Loucy (cell line): ENCODE results near the gene UBAC2.
"Not testable (repeated sequence)": the region's sequence is repeated elsewhere in the genome, so short reads cannot be mapped to it uniquely, and the experiment has no call there.

Source experiments
- H2AFZ ChIP-seq: fragments of 200-600 bp; sonication (generic); 2 replicates; pipeline ENCODE4 v1.6.0; 2016; ENCODE audit warnings: antibody characterized with exemption, mild to moderate bottlenecking, low read length, moderate library complexity
- H3F3A ChIP-seq: fragments of 200-600 bp; 2 replicates; pipeline ENCODE4 v1.6.0; 2016; ENCODE audit warnings: antibody characterized with exemption, low read depth, mild to moderate bottlenecking
- H3K27me3 ChIP-seq: fragments of 200-600 bp; sonication (generic); 2 replicates; pipeline ENCODE4 v1.6.1; 2014; ENCODE audit warnings: low read length, mild to moderate bottlenecking; ENCODE audit not compliant: insufficient read depth, poor library complexity, severe bottlenecking
- H3K36me3 ChIP-seq: fragments of 200-600 bp; sonication (generic); 2 replicates; pipeline ENCODE4 v1.6.1; 2016; ENCODE audit warnings: low read length; ENCODE audit not compliant: insufficient read depth
- H3K4me1 ChIP-seq: fragments of 200-600 bp; sonication (generic); 2 replicates; pipeline ENCODE4 v1.5.1; 2014; ENCODE audit warnings: low read length, mild to moderate bottlenecking; ENCODE audit not compliant: insufficient read depth, poor library complexity, severe bottlenecking
- H3K4me2 ChIP-seq: fragments of 200-600 bp; sonication (generic); 2 replicates; pipeline ENCODE4 v1.6.0; 2014; ENCODE audit warnings: antibody characterized with exemption, low read length, low read depth, mild to moderate bottlenecking; ENCODE audit not compliant: poor library complexity, severe bottlenecking
- H3K4me3 ChIP-seq: fragments of 200-600 bp; sonication (generic); 2 replicates; pipeline ENCODE4 v1.5.1; 2014; ENCODE audit warnings: low read length, mild to moderate bottlenecking, mixed read lengths; ENCODE audit not compliant: poor library complexity, severe bottlenecking
- H3K79me2 ChIP-seq: fragments of 200-600 bp; sonication (generic); 2 replicates; pipeline ENCODE4 v1.6.1; 2014; ENCODE audit warnings: low read length; ENCODE audit not compliant: insufficient read depth
- H3K9ac ChIP-seq: fragments of 200-600 bp; sonication (generic); 2 replicates; pipeline ENCODE4 v1.6.0; 2014; ENCODE audit warnings: mild to moderate bottlenecking, low read depth, low read length, moderate library complexity; ENCODE audit not compliant: poor library complexity, severe bottlenecking
- H3K9me2 ChIP-seq: fragments of 200-600 bp; sonication (generic); replicated peaks from 2 replicates; pipeline ENCODE4 v1.6.1; 2016; ENCODE audit warnings: low read depth, low read length, mixed read lengths
- H3K9me3 ChIP-seq: fragments of 200-600 bp; sonication (generic); 2 replicates; pipeline ENCODE4 v1.6.1; 2014; ENCODE audit warnings: mild to moderate bottlenecking, antibody characterized with exemption, low read length, low read depth; ENCODE audit not compliant: insufficient read depth
- H4K20me1 ChIP-seq: fragments of 200-600 bp; sonication (generic); 2 replicates; pipeline ENCODE4 v1.6.0; 2014; ENCODE audit warnings: antibody characterized with exemption, low read length, mild to moderate bottlenecking; ENCODE audit not compliant: insufficient read depth, poor library complexity, severe bottlenecking
- EZH2phosphoT487 ChIP-seq: fragments of 200-600 bp; IDR thresholded peaks from 2 replicates; pipeline ENCODE4 v1.6.1; 2018; ENCODE audit warnings: antibody characterized with exemption, mild to moderate bottlenecking, moderate library complexity, borderline replicate concordance
- TF ChIP-seq, protein P1 (sequence below): fragments of 200-600 bp; sonication (generic); conservative IDR thresholded peaks from 2 replicates; pipeline ENCODE4 v1.5.1; 2014; ENCODE audit warnings: mild to moderate bottlenecking, antibody characterized with exemption, low read length

UBAC2 gene

DNA sequence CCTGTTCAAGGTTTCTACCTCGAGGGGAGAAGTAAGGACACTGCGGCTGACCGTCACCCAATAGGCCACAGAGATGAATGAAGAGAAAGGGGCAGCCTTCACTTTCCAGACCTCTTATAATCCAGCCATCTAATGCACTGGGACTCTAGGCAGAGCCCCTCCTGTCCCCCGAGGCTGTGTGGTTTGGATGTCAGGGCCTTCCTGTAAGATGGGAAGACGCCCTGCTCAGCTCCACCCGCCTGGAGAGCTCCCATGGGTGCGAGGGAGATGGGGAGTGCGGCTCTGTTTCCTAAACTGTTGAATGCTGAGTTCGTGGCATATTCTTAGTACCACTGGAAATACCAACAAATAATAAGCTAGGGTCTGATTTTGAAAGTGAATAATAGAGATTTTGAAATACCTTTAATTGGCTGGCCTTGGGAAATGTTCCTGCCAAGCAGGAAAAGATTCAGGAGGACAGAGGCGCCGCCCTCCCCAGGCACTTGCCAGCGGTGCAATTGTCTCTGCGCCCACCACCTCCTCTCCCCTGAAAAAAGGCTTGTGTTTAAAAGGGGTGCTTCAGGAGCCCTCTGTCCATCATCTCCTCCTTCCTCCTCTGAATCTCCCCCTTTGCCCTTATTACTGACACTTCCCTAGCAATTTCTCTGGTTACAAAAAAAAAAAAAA lies 191.9 kb downstream of the UBAC2 start:
- Histone ChIP-seq H3K79me2 (no peaks in the 10 kb centered on the region), H3K9ac (no peak overlapping the region), H3K9me3 (no peaks in the 10 kb centered on the region), H3K9me2 (no peaks in the 10 kb centered on the region), H3F3A (no peaks in the 10 kb centered on the region), H3K4me2 (no peak overlapping the region), H4K20me1 (no peaks in the 10 kb centered on the region), H3K27me3 (no peaks in the 10 kb centered on the region), H3K36me3 (no peaks in the 10 kb centered on the region), H3K4me3 (no peak overlapping the region), H3K4me1 (no peaks in the 10 kb centered on the region), H2AFZ (no peak overlapping the region)
- no peak for TF ChIP-seq EZH2phosphoT487
- TF ChIP-seq, protein P1, sequence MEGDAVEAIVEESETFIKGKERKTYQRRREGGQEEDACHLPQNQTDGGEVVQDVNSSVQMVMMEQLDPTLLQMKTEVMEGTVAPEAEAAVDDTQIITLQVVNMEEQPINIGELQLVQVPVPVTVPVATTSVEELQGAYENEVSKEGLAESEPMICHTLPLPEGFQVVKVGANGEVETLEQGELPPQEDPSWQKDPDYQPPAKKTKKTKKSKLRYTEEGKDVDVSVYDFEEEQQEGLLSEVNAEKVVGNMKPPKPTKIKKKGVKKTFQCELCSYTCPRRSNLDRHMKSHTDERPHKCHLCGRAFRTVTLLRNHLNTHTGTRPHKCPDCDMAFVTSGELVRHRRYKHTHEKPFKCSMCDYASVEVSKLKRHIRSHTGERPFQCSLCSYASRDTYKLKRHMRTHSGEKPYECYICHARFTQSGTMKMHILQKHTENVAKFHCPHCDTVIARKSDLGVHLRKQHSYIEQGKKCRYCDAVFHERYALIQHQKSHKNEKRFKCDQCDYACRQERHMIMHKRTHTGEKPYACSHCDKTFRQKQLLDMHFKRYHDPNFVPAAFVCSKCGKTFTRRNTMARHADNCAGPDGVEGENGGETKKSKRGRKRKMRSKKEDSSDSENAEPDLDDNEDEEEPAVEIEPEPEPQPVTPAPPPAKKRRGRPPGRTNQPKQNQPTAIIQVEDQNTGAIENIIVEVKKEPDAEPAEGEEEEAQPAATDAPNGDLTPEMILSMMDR: no peak

DNA sequence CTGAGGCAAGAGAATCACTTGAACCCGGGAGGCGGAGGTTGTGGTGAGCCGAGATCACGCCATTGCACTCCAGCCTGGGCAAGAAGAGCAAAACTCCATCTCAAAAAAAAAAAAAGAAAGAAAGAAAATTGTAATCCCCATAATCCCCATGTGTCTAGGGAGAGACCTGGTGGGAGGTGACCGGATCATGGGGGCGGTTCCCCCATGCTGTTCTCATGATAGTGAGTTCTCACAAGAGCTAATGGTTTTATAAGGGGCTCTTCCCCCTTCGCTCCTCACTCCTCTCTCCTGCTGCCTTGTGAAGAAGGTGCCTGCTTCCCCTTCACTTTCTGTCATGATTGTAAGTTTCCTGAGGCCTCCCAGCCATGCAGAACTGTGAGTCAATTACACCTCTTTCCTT lies 192.7 kb downstream of the UBAC2 start:
- not testable (repeated sequence) for H3K4me3 ChIP-seq, H3F3A ChIP-seq, H3K36me3 ChIP-seq, H3K79me2 ChIP-seq, H3K9ac ChIP-seq, H3K9me3 ChIP-seq, H3K4me2 ChIP-seq, H3K4me1 ChIP-seq, H2AFZ ChIP-seq, H4K20me1 ChIP-seq, H3K9me2 ChIP-seq, H3K27me3 ChIP-seq

- H3K4me2 ChIP-seq: no peak overlapping the region
- H3K9me3 ChIP-seq: no peaks in the 10 kb centered on the region
- H4K20me1 ChIP-seq: no peaks in the 10 kb centered on the region
- no peak overlapping the region for H3K9ac ChIP-seq
- no peaks in the 10 kb centered on the region for H3F3A ChIP-seq
- no peaks in the 10 kb centered on the region for H3K27me3 ChIP-seq
- H3K9me2 ChIP-seq: no peaks in the 10 kb centered on the region
- no peak overlapping the region for H3K4me3 ChIP-seq
- H3K36me3 ChIP-seq: no peaks in the 10 kb centered on the region
- H3K4me1 ChIP-seq: no peaks in the 10 kb centered on the region
- no peak overlapping the region for H2AFZ ChIP-seq
- TF ChIP-seq, protein P1: no peak
- no peak for TF ChIP-seq EZH2phosphoT487
- no peaks in the 10 kb centered on the region for H3K79me2 ChIP-seq
Measured at GRCh38 chr13:99393791-99394735, 193.4 kb downstream of the UBAC2 start.
